Fibroblast of lung (primary cell): Measurements from ENCODE around the gene FHDC1. TPM values are rescaled to one million over a fixed set of nuclear protein-coding genes. Genes with fewer than 3 reads are reported as not detected.

Experiments used
- DNase-seq, 2 donors: peaks; one replicate each; pipeline versions ENCODE4 v3.0.0 to v3.0.0-alpha.2; 2010; ENCODE audit warnings: low read depth in 2 of 2
- H2AFZ ChIP-seq: 2 replicates; pipeline ENCODE4 v1.5.1; 2012; ENCODE audit warnings: low read length, control low read depth, inconsistent platforms
- H3K27ac ChIP-seq: 2 replicates; pipeline ENCODE4 v1.5.1; 2011; ENCODE audit warnings: low read length, control low read depth; ENCODE audit not compliant: insufficient read depth
- H3K27me3 ChIP-seq: 2 replicates; pipeline ENCODE4 v1.5.1; 2011; ENCODE audit warnings: mild to moderate bottlenecking, low read length; ENCODE audit not compliant: control insufficient read depth, insufficient read depth
- H3K36me3 ChIP-seq: 2 replicates; pipeline ENCODE4 v1.5.1; 2011; ENCODE audit warnings: low read length; ENCODE audit not compliant: control insufficient read depth, insufficient read depth
- H3K4me1 ChIP-seq: 2 replicates; pipeline ENCODE4 v1.5.1; 2011; ENCODE audit warnings: low read length; ENCODE audit not compliant: control insufficient read depth, insufficient read depth; ENCODE audit errors: extremely low read depth
- H3K4me2 ChIP-seq: 2 replicates; pipeline ENCODE4 v1.5.1; 2011; ENCODE audit warnings: low read length, control low read depth; ENCODE audit not compliant: insufficient read depth; ENCODE audit errors: extremely low read depth
- H3K4me3 ChIP-seq, 4 experiments: fragments of 200-600 bp in 1 of 4; sonication (generic) in 1 of 4; replicated peaks in 1 of 4; 2 replicates each; pipeline ENCODE4 v1.5.1; 2011 to 2016; ENCODE audit warnings: low read length in 4 of 4, low read depth in 3 of 4, mild to moderate bottlenecking in 3 of 4, control low read depth in 2 of 4, inconsistent platforms in 1 of 4, mixed read lengths in 1 of 4; ENCODE audit not compliant: insufficient read depth in 1 of 4; ENCODE audit errors: control extremely low read depth in 1 of 4
- H3K79me2 ChIP-seq: 2 replicates; pipeline ENCODE4 v1.5.1; 2012; ENCODE audit warnings: mild to moderate bottlenecking, low read length, inconsistent platforms; ENCODE audit not compliant: control insufficient read depth, insufficient read depth
- H3K9ac ChIP-seq: 2 replicates; pipeline ENCODE4 v1.5.1; 2011; ENCODE audit warnings: mild to moderate bottlenecking, low read length, control low read depth; ENCODE audit not compliant: insufficient read depth
- H3K9me3 ChIP-seq: 2 replicates; pipeline ENCODE4 v1.5.1; 2012; ENCODE audit warnings: low read depth, low read length; ENCODE audit not compliant: control insufficient read depth, insufficient read depth
- H4K20me1 ChIP-seq: 2 replicates; pipeline ENCODE4 v1.5.1; 2011; ENCODE audit warnings: low read length; ENCODE audit not compliant: control insufficient read depth, insufficient read depth; ENCODE audit errors: extremely low read depth
- CTCF ChIP-seq, 2 donors: IDR thresholded peaks in 1 of 2; conservative IDR thresholded peaks in 1 of 2; 1 replicate in 1 of 2; 2 replicates in 1 of 2; pipeline ENCODE4 v1.5.1; 2011 to 2012; ENCODE audit warnings: low read length in 2 of 2, control low read depth in 1 of 2, inconsistent platforms in 1 of 2, low read depth in 1 of 2, mild to moderate bottlenecking in 1 of 2
- EZH2 ChIP-seq: IDR thresholded peaks from 2 replicates; pipeline ENCODE4 v1.5.1; 2012; ENCODE audit warnings: low read length, control low read depth, mild to moderate bottlenecking; ENCODE audit errors: missing control alignments
- polyA plus RNA-seq, 2 donors: library from polyadenylated mRNA; depleted of rRNA in 1 of 2; stranded (reverse) in 1 of 2; unstranded in 1 of 2; fragments of >200 nt; gene quantifications; 2 replicates each; pipeline ENCODE4 v1.2.1, GENCODE V29; 2011 to 2012; ENCODE audit warnings: missing spikeins in 1 of 2
- total RNA-seq: library from RNA; depleted of rRNA; stranded (reverse); fragments of >200 nt; gene quantifications from 2 replicates; pipeline ENCODE4 v1.2.1, GENCODE V29; 2014

Gene FHDC1
- total and polyA plus RNA-seq, 2 donors (not counting 1 experiment from before 2014, with no cell fraction given): 0.14 to 0.33 TPM

GRCh38 chr4:153001626-153002025, 65.5 kb downstream of the FHDC1 start:
- Histone ChIP-seq H3K27me3 (peaks cover 11% of the 10 kb centered on the region), H3K9me3 (no peaks in the 10 kb centered on the region), H4K20me1 (no peaks in the 10 kb centered on the region), H2AFZ (no peak overlapping the region), H3K79me2 (no peaks in the 10 kb centered on the region), H3K4me2 (no peak overlapping the region), H3K9ac (no peak overlapping the region), H3K4me3 (no peak overlapping the region), H3K36me3 (no peaks in the 10 kb centered on the region), H3K4me1 (no peaks in the 10 kb centered on the region), H3K27ac (no peak overlapping the region)
- TF ChIP-seq EZH2 (no peak), CTCF (conservative IDR thresholded peaks at IDR 0.05 in 1 of 2, IDR thresholded peaks at IDR 0.05 in 1 of 2; ENCODE audit: low read depth in 1 of 2, low read length in 2 of 2) (no peak)
- DNase-seq: no peak

- DNase-seq: no peak
- TF ChIP-seq EZH2: no peak
- no peak for TF ChIP-seq CTCF (conservative IDR thresholded peaks at IDR 0.05 in 1 of 2, IDR thresholded peaks at IDR 0.05 in 1 of 2; ENCODE audit: low read depth in 1 of 2, low read length in 2 of 2)
- Histone ChIP-seq H3K36me3 (no peaks in the 10 kb centered on the region), H2AFZ (no peak overlapping the region), H3K9me3 (no peaks in the 10 kb centered on the region), H3K4me3 (no peak overlapping the region), H3K9ac (no peak overlapping the region), H3K27ac (no peak overlapping the region), H3K27me3 (peaks cover 11% of the 10 kb centered on the region), H3K4me1 (no peaks in the 10 kb centered on the region), H3K79me2 (no peaks in the 10 kb centered on the region), H4K20me1 (no peaks in the 10 kb centered on the region), H3K4me2 (no peak overlapping the region)
Observed at GRCh38 chr4:153002110-153002509, 66.0 kb downstream of the FHDC1 start.

GRCh38 chr4:153004081-153004850, 68.1 kb downstream of the FHDC1 start:
- Histone ChIP-seq H3K27me3 (peaks cover 11% of the 10 kb centered on the region), H3K27ac (no peak overlapping the region), H2AFZ (no peak overlapping the region), H3K9me3 (no peaks in the 10 kb centered on the region), H3K9ac (no peak overlapping the region), H3K79me2 (no peaks in the 10 kb centered on the region), H3K4me1 (no peaks in the 10 kb centered on the region), H3K36me3 (no peaks in the 10 kb centered on the region), H3K4me2 (no peak overlapping the region), H4K20me1 (no peaks in the 10 kb centered on the region), H3K4me3 (no peak overlapping the region)
- DNase-seq: no peak
- TF ChIP-seq CTCF (conservative IDR thresholded peaks at IDR 0.05 in 1 of 2, IDR thresholded peaks at IDR 0.05 in 1 of 2; ENCODE audit: low read depth in 1 of 2, low read length in 2 of 2) (no peak), EZH2 (no peak)
